EH (cell line): ENCODE measurements around the gene GINS1.

Experiments used
- DNase-seq: peaks from one replicate; pipeline ENCODE4 v3.0.0-alpha.2; 2015; ENCODE audit warnings: low read depth

The GINS1 gene

DNA sequence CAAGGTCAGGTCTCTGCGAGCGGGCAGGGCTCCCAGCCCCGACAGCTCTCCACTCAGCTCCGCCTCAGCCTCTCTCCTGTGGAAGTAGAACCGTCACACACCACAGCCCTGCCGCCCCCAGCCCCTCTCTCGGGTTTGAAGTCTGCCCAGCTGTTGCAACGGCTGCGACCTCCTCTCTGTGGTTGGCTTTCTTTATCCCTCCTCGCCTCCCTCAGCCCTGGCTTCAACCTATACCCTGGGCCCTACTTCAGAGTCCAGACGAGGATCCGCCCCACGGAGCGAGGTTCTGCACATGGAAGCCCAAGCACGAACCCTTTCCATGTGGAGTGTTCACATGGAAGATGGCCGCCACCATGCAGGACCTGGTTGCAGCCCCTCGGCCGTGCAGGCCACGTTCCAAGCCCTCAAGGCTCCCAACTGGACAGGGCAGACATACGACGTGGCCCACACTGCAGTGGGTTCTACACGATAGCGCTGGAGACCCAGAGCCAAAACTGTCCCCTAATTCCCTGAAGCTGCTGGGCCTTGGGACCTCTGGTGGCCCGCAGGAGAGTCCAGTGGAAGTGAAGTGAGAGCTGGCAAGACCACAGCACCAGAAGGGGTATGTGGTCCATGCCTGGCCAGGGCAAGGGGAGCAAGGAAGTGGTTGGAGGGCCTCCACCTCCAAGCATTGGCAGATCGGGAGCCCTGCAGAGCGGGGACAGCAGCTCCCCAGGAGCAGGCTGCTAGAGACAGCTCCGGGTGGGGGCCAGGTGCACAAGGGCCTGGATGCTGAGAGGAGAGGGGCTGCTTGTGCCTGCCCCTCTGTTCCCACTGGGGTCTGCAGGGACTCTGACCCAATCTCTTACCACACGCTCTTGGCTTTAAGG lies 69.8 kb downstream of the GINS1 start:
- no peak for DNase-seq

DNA sequence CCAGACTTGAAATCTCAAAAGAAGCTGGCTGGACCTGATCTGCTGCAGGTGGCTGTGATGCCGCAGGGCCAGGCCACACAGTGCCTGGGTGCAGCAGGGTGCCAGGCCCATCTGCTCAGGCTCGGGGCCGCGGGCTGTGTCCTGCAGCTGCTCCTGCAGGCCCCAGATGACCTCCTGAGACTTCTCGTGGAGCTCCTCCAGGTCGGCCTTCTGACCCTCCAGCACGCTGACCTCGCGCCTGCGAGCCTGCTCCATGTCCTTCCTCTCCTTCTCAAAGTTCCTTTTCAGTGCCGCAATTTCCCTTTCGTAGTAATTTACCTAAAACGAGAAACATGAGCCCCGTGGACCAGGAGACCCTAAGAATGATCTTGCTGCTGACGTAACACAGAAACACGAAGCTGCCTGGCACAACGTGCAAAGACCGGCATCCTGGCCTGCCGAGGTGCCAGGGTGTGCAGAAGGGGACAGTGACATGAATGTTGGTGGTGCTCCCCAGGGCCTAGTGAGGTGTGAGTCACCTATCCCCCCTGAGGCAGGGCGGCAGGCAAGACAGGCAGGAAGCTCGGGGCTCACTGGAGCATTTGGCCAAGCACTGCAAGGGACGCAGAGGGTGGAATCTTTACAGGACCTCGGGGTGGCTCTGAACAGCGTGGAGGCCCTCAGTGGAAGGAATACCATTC lies 71.6 kb downstream of the GINS1 start:
- no peak for DNase-seq

DNA sequence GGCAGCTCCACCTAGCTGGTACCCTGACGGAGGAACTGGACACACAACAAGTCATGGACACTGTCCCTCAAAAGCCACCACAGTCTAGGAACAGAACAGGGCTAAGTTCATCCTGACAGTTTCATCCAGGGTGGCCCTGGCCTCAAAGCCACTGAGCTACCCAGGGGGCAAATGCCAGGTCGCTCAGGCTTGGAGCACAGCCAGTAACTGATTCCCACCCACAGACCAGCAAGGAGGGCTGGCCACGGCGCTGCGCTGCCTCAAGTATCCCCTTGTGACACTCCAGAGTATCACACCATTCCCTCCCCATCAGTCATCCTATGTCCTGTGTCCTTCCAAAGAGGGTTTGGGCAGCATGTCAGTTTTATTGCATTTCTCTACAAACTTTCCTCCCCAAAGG lies 72.2 kb downstream of the GINS1 start:
- no peak for DNase-seq

DNA sequence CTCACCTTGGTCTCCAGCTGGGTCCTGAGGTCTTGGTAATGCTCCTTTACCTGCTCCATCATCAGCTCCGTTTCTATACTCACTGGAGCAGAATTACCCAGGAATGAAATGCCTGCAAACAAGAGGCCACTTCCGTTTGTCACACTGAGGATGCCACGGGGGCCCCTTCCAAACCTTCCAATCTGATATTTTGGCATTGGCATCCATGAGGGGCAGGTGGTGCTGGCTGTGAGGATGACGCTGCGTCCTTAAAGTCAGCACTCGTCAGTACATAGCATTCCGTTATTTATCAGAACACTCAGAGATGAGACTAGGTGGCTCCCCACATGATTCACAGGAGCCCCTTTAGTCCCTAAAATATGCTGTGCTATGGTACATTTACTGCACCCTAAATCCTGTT lies 72.7 kb downstream of the GINS1 start:
- DNase-seq, result no peak

DNA sequence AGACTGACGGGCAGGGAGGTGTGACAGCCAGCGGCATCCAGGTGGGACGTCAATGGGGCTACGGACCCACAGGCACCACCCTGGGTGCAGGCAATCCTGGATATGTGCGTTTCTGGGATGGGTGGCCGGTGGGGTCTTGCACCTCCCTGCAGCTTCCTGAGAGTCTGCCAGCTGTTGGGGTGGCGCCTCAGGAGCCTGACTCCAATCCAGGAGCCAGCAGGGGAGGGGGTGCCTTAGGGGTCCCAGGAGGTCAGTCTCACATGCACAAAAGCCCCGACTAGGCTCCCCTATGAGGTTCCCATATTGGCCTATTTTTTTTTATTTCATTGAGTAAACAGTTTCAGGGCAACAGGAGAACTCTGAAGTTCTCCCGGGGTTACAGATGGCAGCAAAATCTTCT lies 73.3 kb downstream of the GINS1 start:
- no peak for DNase-seq

DNA sequence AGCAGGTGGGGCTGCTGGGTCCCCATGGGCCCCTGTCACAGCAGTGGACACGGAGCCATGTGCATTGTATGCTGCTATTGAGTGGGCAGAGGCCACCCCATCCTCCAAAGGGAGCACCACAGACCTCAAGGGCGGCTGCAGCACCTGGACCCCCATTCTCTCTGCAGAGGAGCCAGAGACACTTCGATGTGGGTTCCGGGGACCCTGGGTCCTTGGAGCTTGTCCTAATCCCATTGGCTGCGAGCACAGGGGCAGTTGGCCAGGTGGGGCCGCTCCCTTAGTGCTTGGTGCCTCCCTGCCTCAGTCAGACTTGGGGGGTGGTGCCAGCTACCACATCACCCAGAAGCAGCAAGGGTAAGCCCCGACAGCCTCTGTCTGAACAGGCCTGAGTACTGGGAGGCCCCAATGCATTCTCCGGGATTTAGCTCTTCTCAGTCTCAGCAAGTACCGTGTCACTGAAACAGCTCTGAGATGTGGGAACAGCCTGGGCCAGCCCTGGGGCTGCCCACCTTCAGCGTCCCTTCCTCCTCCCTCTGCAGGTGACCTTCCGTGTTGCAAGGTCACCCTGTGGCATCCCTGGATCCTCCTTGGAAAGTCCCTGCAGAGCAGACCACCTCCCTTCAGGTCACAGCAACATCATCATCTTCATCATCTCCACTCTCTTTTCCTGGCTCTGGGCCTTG lies 73.9 kb downstream of the GINS1 start:
- no peak for DNase-seq

DNA sequence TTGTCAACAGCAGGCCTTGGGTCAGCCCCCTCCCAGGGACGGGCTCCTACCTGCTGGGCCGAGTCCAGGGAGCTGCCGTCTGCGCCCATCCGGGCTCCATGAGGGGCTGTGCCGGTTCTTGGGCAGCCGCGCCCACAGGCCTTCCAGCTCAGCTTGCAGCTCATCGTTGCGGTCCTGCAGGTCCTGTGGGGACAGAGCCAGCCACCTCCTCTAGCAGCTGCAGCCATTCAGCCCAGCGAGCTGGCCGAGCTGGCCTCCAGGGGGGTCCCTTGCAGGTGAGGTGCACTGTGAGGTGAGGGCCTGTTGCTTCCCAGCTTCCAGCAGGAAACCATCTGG lies 74.4 kb downstream of the GINS1 start:
- no peak for DNase-seq

DNA sequence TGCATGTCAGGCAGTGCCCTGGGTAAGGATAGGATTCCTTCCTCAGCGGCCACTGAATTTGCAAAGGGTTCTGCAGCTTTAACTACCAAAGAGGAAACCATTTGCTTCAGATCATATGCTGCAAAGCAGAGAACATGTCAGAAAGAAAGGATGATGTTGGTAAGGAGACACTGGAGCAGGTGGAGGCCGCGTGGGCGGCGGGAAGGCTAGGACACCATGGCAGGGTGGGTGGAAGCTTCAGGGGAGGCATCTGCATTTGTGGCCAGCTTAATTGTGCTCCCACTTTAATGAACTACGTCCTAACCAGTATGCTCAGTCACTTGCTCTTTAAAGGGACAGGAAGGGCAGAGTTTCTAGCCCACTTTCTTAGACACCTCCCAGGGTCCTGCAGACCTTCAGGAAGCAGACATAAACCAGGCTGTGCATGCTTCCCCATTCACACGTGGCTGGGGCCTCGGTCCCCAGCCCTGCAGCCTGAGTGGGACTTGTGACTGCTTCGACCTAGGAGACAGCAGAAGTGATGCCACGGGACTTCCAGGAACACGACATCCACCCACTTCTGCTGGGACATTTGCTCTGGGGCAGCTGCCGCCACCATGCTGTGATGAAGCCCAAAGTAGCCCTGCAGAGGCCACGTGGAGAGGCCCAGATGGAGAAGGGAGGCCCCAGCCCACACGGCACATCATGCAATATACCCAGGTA lies 76.1 kb downstream of the GINS1 start:
- DNase-seq, result no peak

DNA sequence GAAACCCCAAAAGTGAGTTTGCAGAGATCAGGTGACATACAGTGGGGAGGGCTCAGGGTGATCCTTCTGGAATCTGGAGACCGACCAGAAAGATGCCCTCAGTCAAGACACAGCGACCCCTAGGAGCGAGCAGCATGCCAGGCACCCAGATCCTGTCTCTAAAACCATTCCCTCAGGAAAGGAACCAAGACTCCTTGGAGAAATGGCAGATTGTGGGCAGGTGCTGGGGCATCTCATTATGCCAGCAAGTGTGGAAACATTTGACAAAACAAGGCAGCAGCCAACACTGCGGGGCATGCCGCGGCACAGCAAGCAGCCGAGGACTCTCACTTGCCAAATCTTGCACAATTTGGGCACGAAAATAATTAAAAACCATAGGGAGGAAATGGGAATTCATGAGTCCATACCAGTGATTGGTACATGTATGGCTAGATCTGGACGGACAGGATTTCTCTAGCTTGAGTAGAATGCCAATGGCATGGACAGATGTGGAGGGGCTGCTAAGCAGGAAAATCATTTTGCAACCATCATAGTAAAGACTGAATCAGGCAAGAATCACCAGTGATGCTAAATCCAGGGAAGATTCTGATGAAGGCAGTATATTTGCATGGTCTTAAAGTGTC lies 76.9 kb downstream of the GINS1 start:
- no peak for DNase-seq

DNA sequence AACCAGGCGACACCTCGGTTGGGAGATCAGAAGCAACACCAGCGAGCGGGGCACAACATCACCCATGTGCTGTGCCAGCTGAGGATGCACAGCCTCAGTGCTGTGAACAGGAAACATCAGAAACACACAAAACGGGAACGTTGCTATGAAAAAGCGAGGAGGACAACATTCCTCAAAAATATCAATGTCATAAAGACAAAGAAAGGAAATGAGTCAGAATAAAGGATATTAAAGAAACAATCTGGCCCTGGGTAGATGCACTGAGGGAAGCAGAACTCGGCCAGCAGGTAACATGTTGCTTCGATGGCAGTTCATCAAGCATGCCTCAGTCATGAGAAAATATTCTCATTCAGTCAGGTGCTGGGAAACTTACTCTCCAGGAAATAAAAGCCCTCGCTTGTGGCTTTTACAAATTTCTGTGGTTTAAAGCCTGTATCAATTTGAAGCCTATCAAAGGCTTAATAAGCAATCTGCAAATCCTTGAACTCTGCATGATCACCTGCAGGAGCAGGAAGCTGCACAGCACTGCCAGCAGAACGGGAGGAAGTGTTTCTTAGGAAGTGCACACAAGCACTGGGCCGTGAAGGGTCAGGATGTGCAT lies 77.5 kb downstream of the GINS1 start:
- DNase-seq, result no peak

DNA sequence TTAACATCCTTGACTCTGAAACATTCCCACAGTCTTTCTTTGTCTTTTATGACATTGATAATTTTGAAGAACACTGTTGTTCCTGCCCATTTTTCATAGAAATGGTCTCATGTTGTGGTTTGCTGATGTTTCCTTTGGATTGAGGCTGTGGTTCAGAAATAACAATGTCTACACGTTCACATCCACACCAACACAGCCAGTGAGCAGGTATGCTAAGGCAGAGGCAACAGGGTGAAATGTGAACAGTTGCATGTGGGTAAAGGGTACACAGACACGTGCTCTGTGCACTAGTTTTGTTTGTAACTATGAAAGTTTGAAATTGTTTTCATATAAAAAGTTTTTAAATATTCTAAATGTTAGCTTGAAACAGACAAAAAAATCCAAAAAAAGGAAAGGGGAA lies 78.4 kb downstream of the GINS1 start:
- no peak for DNase-seq

DNA sequence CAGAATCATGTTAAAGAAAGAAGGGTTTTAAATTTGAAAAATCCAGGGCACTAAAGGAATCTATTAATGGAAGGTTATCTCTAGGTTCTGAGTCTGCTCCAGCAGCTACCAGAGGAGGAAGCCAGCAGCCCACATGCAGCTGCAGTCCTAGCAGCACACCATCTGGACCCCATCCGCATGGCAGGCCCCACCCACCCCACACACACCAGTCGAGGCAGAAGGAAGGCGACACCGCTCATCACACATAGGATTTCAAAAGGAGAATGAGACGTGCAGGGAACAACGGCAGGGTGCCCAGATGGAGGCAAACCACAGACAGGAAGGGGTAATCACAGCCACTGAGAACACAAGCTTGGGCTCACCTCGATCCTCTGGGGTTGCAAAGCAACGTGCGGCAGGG lies 78.9 kb downstream of the GINS1 start:
- peak; percentile 11 for DNase-seq

DNA sequence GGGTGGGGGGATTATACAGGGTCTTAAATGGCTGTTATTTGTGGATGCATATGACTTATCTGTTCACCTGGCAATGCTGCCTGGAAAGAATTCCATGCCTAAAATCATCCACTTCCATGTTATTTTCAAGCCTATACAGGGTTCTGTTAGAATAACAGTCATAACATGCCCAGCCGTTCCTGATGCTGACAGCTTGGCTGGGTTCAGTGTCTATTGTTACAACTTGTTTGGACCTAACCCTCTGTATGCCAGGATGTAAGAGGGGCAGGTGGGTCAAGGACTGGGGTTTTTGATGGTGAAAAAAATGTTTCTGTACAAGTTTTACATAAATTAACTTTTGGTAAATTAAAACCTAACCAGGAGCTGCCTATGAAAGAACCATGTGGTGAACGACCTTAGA lies 79.8 kb downstream of the GINS1 start:
- no peak for DNase-seq

DNA sequence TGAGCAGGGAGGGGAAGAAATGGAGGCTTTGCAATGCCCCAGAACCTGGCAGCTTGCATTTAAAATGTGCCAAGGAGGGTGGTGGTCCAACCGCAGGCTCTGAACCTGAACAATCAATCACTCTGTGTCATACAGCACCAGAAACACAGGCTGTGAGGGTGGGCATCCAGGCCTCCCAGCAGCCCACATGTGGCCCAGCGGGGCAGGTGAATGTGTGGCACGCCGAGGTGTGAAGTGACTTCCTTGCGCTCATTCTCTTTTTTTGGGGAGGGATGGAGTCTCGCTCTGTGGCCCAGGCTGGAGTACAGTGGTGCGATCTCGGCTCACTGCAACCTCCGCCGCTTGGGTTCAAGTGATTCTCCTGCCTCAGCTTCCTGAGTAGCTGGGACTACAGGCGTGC lies 80.5 kb downstream of the GINS1 start:
- no peak for DNase-seq

DNA sequence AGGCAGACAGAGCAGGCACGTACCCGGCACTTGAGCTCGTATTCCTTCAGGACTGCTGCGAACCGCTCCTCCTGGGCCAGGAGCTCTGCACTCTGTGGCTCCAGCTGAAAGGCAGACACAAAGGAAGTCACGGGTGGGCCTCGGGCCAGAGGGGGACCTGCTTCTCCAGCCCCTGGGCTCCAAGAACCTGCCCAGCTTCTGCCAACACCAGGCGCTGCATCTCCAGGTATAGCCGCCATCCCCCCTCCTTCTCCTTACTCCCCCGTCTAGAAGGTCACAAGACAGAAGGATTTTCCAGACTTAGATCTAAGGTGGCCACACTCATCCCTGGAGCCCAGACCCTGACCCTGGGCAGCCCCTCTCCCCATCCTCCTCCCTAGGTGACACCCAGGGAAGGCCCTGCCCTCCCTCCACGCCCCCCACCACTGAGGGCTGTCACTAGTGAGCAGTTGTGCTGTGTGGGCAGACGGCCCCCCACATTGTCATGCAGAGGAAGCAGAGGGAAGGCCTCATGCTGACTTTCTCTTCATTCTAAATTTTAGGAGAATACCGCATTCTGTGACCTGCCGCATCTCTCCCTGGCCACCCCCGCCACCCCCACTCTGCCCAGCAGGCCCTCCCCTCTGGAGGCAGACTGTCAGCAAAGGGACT lies 81.9 kb downstream of the GINS1 start:
- no peak for DNase-seq

DNA sequence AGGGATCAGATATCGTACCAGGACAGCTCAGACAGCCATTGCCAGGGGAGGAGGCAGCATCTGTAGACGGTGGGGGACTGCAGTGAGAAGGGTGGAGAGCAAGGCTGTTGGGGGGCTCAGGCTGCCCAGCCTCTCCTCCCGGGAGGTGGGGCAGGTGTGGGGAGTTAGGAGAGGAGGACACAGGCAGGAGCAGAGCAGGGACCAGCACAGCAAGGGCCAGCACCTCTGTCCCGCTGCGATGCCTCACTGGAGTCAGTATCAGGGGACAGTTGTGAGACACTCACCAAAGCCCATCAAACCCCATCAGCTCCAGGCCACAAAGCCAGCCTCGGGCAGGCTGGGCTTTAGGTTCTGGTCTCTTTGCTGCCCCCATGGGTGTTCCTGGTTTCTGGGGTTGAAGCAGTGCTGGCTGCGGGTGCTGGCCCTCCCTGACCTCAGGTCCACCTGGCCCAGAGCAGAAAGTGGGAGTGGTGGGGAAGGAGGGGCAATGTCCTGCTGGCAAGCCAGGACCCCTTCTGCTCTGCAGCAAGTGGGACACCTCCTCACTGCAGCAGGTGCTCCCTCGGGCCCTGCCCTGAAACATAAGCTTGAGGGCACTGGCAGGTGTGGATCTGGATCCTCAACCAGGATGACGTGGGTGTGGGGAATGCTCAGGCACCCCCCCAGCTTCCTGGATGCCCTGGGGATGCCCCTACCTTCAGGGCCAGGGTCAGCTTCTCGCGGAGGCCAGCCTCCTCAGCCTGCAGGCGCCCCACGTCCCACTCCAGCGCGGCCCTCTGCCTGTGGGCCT lies 83.4 kb downstream of the GINS1 start:
- DNase-seq, result no peak

DNA sequence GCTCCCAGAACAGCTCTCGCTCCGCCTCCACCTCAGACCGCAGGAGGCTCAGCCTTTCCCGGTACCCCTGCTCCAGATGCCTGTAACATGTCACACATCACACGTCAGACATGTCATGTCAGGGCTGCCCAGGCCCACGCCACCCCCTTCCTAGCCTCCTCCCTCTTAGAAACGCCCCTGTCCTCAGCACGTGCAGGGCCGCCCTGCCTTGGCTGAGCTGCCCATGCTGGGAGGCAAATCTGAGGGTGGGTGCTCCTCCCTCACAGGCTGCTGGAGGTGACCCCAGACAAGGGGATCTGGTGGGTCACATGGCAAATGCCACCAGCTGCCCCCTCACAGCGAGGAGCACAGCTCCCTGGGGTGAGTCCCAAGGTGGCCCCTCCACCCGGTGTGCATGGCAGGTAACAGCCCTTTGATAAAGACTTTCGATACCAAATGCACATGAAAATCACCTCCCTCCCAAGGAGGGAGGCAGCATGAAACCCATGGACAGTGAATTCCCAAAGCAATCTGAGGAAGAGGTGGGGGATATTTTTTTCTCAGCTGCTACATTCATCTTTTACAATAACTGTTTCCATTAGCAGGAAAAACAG lies 84.1 kb downstream of the GINS1 start:
- no peak for DNase-seq

DNA sequence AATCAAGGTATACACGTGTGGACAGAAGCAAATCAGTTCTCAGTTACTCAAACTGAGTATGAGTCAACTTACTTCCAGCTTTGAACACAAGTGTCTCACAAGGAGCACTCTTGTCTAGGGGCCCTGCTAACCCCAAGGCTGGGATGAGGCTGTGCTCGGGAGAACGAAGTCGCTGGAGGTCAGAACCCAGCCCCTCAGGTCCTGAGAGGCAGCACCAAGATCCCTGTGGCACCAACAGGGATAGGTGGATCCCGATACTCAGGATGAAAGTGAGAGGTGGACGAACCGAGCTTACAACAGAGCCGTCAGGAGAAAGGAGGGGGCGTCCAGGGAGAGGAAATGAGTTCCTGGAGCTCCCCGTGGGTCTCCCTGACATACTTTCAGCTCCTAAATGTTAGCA lies 85.7 kb downstream of the GINS1 start:
- no peak for DNase-seq

DNA sequence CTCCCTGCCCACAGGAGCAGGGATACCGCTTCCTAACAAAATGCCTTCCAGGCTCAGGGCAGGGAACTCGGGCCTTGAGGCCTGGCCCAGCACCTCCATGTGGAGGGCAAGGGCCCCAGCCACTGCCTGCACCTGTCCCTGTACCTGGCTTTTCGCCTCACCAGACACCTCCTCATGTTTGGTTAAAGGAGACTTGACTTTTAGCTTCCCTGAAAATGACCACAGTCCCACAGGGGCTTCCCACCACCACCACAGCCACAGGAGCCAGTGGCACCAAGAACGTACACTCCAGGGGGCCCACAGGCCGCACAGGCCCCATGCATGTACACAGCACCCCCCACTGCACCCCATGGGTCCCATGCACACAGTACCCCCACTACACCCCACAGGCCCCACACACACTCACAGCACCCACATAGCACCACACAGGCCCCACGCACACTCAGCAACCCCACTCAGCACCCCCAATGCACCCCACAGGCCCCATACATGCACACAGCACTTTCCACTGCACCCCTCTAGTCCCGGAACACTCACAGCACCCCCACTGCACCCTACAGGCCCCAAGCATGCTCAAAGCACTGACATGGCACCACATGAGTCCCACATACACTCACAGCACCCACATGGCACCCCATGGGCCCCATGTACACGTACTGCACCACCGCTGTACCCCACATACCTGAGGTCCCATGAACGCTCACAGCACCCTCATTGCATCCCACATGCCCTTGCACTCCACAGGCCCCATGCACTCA lies 86.5 kb downstream of the GINS1 start:
- DNase-seq, result no peak
